HepG2 (cell line): ENCODE data around the gene CUL7. TPM values are rescaled to one million over a fixed set of nuclear protein-coding genes. Genes with fewer than 3 reads are reported as not detected.

ENCODE experiments used
- ASH2L ChIP-seq: fragments of 300-600, 200-600 bp; sonication (generic); IDR thresholded peaks from 2 replicates; pipeline ENCODE4 v1.7.0; 2017; ENCODE audit warnings: low read depth, mild to moderate bottlenecking, moderate library complexity, mixed read lengths, low read length; ENCODE audit not compliant: insufficient read length
- DNMT1 ChIP-seq: sonication (generic); formaldehyde crosslinking; IDR thresholded peaks from 2 replicates; pipeline ENCODE4 v1.5.1; 2020; ENCODE audit warnings: mild to moderate bottlenecking, missing genetic modification reagents
- FOXA1 ChIP-seq, 2 experiments: fragments of 450-650 bp in 1 of 2; sonication (generic) in 1 of 2; formaldehyde crosslinking in 1 of 2; IDR thresholded peaks; 2 replicates each; pipeline versions ENCODE4 v1.4.0 to v1.6.1; 2016 to 2020; ENCODE audit warnings: missing genetic modification reagents in 1 of 2
- FOXP1 ChIP-seq, 2 experiments: fragments of 450-650 bp in 1 of 2; IDR thresholded peaks; 2 replicates each; pipeline ENCODE4 v1.6.1; 2017 to 2018; ENCODE audit warnings: antibody characterized with exemption in 1 of 2
- PAF1 ChIP-seq: IDR thresholded peaks from 2 replicates; pipeline ENCODE4 v1.6.1; 2016; ENCODE audit warnings: missing genetic modification reagents, missing compliant biosample characterization
- POGZ ChIP-seq: sonication (generic); formaldehyde crosslinking; IDR thresholded peaks from 2 replicates; pipeline ENCODE4 v1.4.0; 2020; ENCODE audit warnings: mild to moderate bottlenecking, missing genetic modification reagents
- ZNF234 ChIP-seq: sonication (generic); formaldehyde crosslinking; conservative IDR thresholded peaks from 2 replicates; pipeline ENCODE4 v1.5.1; 2020; ENCODE audit warnings: mild to moderate bottlenecking, missing genetic modification reagents
- ZNF383 ChIP-seq: sonication (generic); formaldehyde crosslinking; IDR thresholded peaks from 2 replicates; pipeline ENCODE4 v1.4.0; 2020; ENCODE audit warnings: missing genetic modification reagents, mild to moderate bottlenecking, borderline replicate concordance
- polyA plus RNA-seq, 8 experiments: library from polyadenylated mRNA; depleted of rRNA in 3 of 8; stranded (reverse) in 7 of 8; unstranded in 1 of 8; fragments of >200 nt; fragmentation: Illumina TruSeq in 4 of 8; extraction: Trizol in 4 of 8; gene quantifications; 2 replicates each; pipeline versions ENCODE4 v1.2.1 to v1.2.3, GENCODE V29; 2011 to 2016; ENCODE audit warnings: low read depth in 4 of 8, missing spikeins in 1 of 8, mixed read lengths in 1 of 8; ENCODE audit not compliant: insufficient read depth in 1 of 8
- total RNA-seq, 5 experiments: library from RNA; depleted of rRNA; stranded (reverse); fragments of >200 nt; fragmentation: Illumina TruSeq; extraction: Trizol; gene quantifications; 2 replicates each; pipeline ENCODE4 v1.2.3, GENCODE V29; 2016; ENCODE audit warnings: low read depth in 1 of 5
- TF ChIP-seq, protein P1 (sequence below): sonication (generic); formaldehyde crosslinking; IDR thresholded peaks from 2 replicates; pipeline ENCODE4 v1.5.1; 2020; ENCODE audit warnings: mild to moderate bottlenecking, missing genetic modification reagents, moderate library complexity
- TF ChIP-seq, protein P2 (sequence below): sonication (generic); formaldehyde crosslinking; IDR thresholded peaks from 2 replicates; pipeline ENCODE4 v1.4.0; 2020; ENCODE audit warnings: mild to moderate bottlenecking, missing genetic modification reagents
- TF ChIP-seq, protein P3 (sequence below): sonication (generic); formaldehyde crosslinking; IDR thresholded peaks from 2 replicates; pipeline ENCODE4 v1.4.0; 2020; ENCODE audit warnings: missing genetic modification reagents
- TF ChIP-seq, protein P4 (sequence below): sonication (generic); formaldehyde crosslinking; IDR thresholded peaks from 2 replicates; pipeline ENCODE4 v1.5.1; 2020; ENCODE audit warnings: mild to moderate bottlenecking, missing genetic modification reagents

CUL7 gene
- total and polyA plus RNA-seq, 2 of the 13 experiments (the other 11 are each of a cell fraction or from before 2014, with no cell fraction given), result 32.0 to 60.7 TPM

DNA sequence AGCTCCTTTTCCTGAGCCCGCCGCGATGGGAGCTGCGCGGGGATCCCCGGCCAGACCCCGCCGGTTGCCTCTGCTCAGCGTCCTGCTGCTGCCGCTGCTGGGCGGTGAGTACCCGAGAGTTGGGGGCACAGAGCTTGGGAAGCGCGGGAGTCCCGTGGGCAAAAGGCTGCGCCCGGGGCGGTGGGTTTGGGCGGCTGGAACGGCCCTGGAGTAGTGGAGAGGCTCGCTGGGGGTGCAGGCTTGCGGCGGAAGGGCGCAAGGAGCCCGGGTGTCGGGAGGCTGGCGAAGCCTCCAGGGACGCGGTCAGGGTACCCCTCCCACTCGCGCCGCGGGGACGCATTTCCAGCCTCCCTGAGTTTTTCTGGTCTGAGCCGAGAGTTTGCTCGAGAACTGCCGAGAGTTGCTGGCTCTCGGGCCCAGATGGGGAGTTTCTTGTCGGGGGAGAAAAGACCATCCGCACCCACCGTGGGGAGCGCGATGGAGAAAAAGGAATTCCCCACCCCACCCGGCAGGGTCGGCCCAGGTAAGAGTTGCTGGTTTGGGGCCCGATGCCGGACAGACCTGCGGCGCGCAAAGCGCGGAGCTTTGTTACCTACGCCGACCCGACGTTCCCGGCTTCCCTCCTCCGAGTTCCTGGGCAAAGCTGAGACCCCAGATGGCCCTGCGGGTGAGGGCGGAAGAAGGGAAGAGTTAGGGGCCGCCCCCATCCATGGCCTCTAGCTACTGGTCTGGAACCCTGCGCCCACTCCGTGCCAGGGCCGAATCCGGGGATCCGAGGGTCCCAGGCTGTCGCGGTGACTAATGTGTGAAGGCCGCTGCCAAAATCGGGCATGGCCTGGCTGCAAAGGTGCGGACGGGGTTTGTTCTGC, 23.0 kb upstream of the CUL7 start (continued):
- TF ChIP-seq, protein P1, sequence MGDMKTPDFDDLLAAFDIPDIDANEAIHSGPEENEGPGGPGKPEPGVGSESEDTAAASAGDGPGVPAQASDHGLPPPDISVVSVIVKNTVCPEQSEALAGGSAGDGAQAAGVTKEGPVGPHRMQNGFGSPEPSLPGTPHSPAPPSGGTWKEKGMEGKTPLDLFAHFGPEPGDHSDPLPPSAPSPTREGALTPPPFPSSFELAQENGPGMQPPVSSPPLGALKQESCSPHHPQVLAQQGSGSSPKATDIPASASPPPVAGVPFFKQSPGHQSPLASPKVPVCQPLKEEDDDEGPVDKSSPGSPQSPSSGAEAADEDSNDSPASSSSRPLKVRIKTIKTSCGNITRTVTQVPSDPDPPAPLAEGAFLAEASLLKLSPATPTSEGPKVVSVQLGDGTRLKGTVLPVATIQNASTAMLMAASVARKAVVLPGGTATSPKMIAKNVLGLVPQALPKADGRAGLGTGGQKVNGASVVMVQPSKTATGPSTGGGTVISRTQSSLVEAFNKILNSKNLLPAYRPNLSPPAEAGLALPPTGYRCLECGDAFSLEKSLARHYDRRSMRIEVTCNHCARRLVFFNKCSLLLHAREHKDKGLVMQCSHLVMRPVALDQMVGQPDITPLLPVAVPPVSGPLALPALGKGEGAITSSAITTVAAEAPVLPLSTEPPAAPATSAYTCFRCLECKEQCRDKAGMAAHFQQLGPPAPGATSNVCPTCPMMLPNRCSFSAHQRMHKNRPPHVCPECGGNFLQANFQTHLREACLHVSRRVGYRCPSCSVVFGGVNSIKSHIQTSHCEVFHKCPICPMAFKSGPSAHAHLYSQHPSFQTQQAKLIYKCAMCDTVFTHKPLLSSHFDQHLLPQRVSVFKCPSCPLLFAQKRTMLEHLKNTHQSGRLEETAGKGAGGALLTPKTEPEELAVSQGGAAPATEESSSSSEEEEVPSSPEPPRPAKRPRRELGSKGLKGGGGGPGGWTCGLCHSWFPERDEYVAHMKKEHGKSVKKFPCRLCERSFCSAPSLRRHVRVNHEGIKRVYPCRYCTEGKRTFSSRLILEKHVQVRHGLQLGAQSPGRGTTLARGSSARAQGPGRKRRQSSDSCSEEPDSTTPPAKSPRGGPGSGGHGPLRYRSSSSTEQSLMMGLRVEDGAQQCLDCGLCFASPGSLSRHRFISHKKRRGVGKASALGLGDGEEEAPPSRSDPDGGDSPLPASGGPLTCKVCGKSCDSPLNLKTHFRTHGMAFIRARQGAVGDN (CRISPR knock-in tag), result peak; percentile 81
- TF ChIP-seq ZNF383, result peak; percentile 40; the same call in 1 of the 2 replicates
- 0 out of 2 replicates have a peak, but pooled peaks have one; percentile 66 for TF ChIP-seq ZNF234 (CRISPR knock-in tag)
- TF ChIP-seq, protein P2, sequence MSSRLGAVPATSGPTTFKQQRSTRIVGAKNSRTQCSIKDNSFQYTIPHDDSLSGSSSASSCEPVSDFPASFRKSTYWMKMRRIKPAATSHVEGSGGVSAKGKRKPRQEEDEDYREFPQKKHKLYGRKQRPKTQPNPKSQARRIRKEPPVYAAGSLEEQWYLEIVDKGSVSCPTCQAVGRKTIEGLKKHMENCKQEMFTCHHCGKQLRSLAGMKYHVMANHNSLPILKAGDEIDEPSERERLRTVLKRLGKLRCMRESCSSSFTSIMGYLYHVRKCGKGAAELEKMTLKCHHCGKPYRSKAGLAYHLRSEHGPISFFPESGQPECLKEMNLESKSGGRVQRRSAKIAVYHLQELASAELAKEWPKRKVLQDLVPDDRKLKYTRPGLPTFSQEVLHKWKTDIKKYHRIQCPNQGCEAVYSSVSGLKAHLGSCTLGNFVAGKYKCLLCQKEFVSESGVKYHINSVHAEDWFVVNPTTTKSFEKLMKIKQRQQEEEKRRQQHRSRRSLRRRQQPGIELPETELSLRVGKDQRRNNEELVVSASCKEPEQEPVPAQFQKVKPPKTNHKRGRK (CRISPR knock-in tag), result no peak
- no peak for TF ChIP-seq POGZ
- TF ChIP-seq, protein P3, sequence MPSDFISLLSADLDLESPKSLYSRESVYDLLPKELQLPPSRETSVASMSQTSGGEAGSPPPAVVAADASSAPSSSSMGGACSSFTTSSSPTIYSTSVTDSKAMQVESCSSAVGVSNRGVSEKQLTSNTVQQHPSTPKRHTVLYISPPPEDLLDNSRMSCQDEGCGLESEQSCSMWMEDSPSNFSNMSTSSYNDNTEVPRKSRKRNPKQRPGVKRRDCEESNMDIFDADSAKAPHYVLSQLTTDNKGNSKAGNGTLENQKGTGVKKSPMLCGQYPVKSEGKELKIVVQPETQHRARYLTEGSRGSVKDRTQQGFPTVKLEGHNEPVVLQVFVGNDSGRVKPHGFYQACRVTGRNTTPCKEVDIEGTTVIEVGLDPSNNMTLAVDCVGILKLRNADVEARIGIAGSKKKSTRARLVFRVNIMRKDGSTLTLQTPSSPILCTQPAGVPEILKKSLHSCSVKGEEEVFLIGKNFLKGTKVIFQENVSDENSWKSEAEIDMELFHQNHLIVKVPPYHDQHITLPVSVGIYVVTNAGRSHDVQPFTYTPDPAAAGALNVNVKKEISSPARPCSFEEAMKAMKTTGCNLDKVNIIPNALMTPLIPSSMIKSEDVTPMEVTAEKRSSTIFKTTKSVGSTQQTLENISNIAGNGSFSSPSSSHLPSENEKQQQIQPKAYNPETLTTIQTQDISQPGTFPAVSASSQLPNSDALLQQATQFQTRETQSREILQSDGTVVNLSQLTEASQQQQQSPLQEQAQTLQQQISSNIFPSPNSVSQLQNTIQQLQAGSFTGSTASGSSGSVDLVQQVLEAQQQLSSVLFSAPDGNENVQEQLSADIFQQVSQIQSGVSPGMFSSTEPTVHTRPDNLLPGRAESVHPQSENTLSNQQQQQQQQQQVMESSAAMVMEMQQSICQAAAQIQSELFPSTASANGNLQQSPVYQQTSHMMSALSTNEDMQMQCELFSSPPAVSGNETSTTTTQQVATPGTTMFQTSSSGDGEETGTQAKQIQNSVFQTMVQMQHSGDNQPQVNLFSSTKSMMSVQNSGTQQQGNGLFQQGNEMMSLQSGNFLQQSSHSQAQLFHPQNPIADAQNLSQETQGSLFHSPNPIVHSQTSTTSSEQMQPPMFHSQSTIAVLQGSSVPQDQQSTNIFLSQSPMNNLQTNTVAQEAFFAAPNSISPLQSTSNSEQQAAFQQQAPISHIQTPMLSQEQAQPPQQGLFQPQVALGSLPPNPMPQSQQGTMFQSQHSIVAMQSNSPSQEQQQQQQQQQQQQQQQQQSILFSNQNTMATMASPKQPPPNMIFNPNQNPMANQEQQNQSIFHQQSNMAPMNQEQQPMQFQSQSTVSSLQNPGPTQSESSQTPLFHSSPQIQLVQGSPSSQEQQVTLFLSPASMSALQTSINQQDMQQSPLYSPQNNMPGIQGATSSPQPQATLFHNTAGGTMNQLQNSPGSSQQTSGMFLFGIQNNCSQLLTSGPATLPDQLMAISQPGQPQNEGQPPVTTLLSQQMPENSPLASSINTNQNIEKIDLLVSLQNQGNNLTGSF (CRISPR knock-in tag), result no peak; the same call in 1 of the 2 replicates
- TF ChIP-seq FOXP1 (IDR thresholded peaks at IDR 0.05), result no peak
- TF ChIP-seq FOXP1 (CRISPR knock-in tag; IDR thresholded peaks at IDR 0.05), result no peak
- no peak for TF ChIP-seq DNMT1
- TF ChIP-seq ASH2L, result peak; percentile 62
- TF ChIP-seq, protein P4, sequence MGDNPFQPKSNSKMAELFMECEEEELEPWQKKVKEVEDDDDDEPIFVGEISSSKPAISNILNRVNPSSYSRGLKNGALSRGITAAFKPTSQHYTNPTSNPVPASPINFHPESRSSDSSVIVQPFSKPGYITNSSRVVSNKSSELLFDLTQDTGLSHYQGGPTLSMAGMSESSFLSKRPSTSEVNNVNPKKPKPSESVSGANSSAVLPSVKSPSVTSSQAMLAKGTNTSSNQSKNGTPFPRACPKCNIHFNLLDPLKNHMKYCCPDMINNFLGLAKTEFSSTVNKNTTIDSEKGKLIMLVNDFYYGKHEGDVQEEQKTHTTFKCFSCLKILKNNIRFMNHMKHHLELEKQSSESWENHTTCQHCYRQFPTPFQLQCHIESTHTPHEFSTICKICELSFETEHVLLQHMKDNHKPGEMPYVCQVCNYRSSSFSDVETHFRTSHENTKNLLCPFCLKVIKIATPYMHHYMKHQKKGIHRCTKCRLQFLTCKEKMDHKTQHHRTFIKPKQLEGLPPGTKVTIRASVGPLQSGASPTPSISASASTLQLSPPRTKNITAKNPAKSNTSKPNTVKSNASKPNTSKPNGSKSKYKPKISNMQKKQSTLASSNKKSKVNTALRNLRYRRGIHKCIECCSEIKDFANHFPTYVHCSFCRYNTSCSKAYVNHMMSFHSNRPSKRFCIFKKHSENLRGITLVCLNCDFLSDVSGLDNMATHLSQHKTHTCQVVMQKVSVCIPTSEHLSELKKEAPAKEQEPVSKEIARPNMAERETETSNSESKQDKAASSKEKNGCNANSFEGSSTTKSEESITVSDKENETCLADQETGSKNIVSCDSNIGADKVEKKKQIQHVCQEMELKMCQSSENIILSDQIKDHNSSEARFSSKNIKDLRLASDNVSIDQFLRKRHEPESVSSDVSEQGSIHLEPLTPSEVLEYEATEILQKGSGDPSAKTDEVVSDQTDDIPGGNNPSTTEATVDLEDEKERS, result 0 out of 2 replicates have a peak, but pooled peaks have one; percentile 37
- TF ChIP-seq FOXA1 (IDR thresholded peaks at IDR 0.05), result no peak
- no peak; the same call in 1 of the 2 replicates for TF ChIP-seq FOXA1 (CRISPR knock-in tag; IDR thresholded peaks at IDR 0.05)
- no peak for TF ChIP-seq PAF1
